HCT116 (cell line): ENCODE results near the gene ZFHX3. TPM values are rescaled to one million over a fixed set of nuclear protein-coding genes. Genes with fewer than 3 reads are reported as not detected.

Experiments
- ATAC-seq: fragments of 200-7000 bp; cut with Tn5 transposase; 2 replicates; pipeline ENCODE4 v1.9.1; 2020; ENCODE audit warnings: mild to moderate bottlenecking, moderate library complexity
- BruUV-seq: library from RNA; stranded (reverse); fragments of 400-500 nt; replicated peaks from 2 replicates; lab custom pipeline; 2021; lab: Mats Ljungman, UMichigan
- CTCF ChIA-PET: fragments of 300-600 bp; sonication (Branson Sonifier 250); formaldehyde crosslinking; loops from one replicate; lab custom pipeline; 2021; ENCODE audit warnings: antibody characterized with exemption; lab: Charles Lee
- POLR2A ChIA-PET: fragments of 300-600, 350-600 bp; sonication (Branson Sonifier 250); formaldehyde crosslinking; loops from one replicate; lab custom pipeline; 2021; ENCODE audit warnings: antibody characterized with exemption; lab: Charles Lee
- RAD21 ChIA-PET, 2 experiments: fragments of 300-600 bp; sonication (Branson Sonifier 250); formaldehyde crosslinking; loops; one replicate each; lab custom pipeline; 2023; ENCODE audit warnings: low total read pairs in 2 of 2; ENCODE audit not compliant: uncharacterized antibody in 2 of 2, unreplicated experiment in 2 of 2, low non-redundant PET in 1 of 2; lab: Charles Lee
- DNase-seq: peaks from one replicate; pipeline ENCODE4 v3.0.0-alpha.2; 2010; ENCODE audit warnings: low read depth, low spot score
- H2AFZ ChIP-seq: fragments of 200-600 bp; shearing (Covaris generic), sonication (generic); 2 replicates; pipeline ENCODE4 v1.6.1; 2017; ENCODE audit warnings: low read depth, mixed run types, mixed read lengths, antibody characterized with exemption, low read length; ENCODE audit not compliant: poor library complexity, severe bottlenecking
- H3K27ac ChIP-seq: 2 replicates; pipeline ENCODE4 v1.5.1; 2012; ENCODE audit warnings: low read depth, low read length
- H3K27me3 ChIP-seq: fragments of 200-600 bp; sonication (generic); 2 replicates; pipeline ENCODE4 v1.6.1; 2016; ENCODE audit warnings: mixed run types, low read length, mixed read lengths; ENCODE audit not compliant: insufficient read depth
- H3K36me3 ChIP-seq, 2 experiments: fragments of 200-500 bp in 1 of 2; fragments of 200-600 bp in 1 of 2; sonication (Bioruptor generic) in 1 of 2; sonication (generic) in 1 of 2; 2 replicates each; pipeline versions ENCODE4 v1.5.1 to v1.6.1; 2014 to 2016; ENCODE audit warnings: low read length in 2 of 2, inconsistent platforms in 1 of 2, mixed read lengths in 1 of 2, mixed run types in 1 of 2; ENCODE audit not compliant: insufficient read depth in 2 of 2, control insufficient read depth in 1 of 2
- H3K4me1 ChIP-seq, 2 experiments: fragments of 200-600 bp in 1 of 2; sonication (generic) in 1 of 2; 2 replicates each; pipeline versions ENCODE4 v1.5.1 to v1.6.1; 2012 to 2017; ENCODE audit warnings: low read length in 2 of 2, inconsistent platforms in 1 of 2, mild to moderate bottlenecking in 1 of 2, mixed read lengths in 1 of 2, mixed run types in 1 of 2, moderate library complexity in 1 of 2; ENCODE audit not compliant: insufficient read depth in 2 of 2, control insufficient read depth in 1 of 2
- H3K4me2 ChIP-seq: fragments of 200-600 bp; sonication (generic); 2 replicates; pipeline ENCODE4 v1.6.1; 2017; ENCODE audit warnings: mixed run types, low read length, mixed read lengths
- H3K4me3 ChIP-seq, 2 experiments: fragments of 200-600 bp in 1 of 2; sonication (generic) in 1 of 2; replicated peaks in 1 of 2; 2 replicates each; pipeline ENCODE4 v1.5.1; 2011 to 2016; ENCODE audit warnings: low read length in 2 of 2, control low read depth in 1 of 2, low read depth in 1 of 2, mild to moderate bottlenecking in 1 of 2, mixed read lengths in 1 of 2, mixed run types in 1 of 2
- H3K79me2 ChIP-seq: fragments of 200-600 bp; sonication (generic); 2 replicates; pipeline ENCODE4 v1.6.1; 2017; ENCODE audit warnings: mild to moderate bottlenecking, mixed run types, low read length, moderate library complexity, mixed read lengths; ENCODE audit not compliant: insufficient read depth
- H3K9ac ChIP-seq: fragments of 200-600 bp; sonication (generic); 2 replicates; pipeline ENCODE4 v1.6.1; 2016; ENCODE audit warnings: low read length, mixed read lengths
- H3K9me2 ChIP-seq: fragments of 200-600 bp; sonication (generic), shearing (Covaris generic); 2 replicates; pipeline ENCODE4 v1.6.1; 2017; ENCODE audit warnings: mixed run types, mild to moderate bottlenecking, moderate library complexity; ENCODE audit not compliant: insufficient read depth
- H3K9me3 ChIP-seq, 2 experiments: fragments of 200-500 bp in 1 of 2; fragments of 200-600 bp in 1 of 2; sonication (Bioruptor generic) in 1 of 2; sonication (generic) in 1 of 2; 2 replicates each; pipeline ENCODE4 v1.6.1; 2014 to 2017; ENCODE audit warnings: low read length in 2 of 2, mixed read lengths in 2 of 2, inconsistent platforms in 1 of 2, low read depth in 1 of 2, mild to moderate bottlenecking in 1 of 2, mixed run types in 1 of 2, moderate library complexity in 1 of 2; ENCODE audit not compliant: control insufficient read depth in 1 of 2, insufficient read depth in 1 of 2
- H4K20me1 ChIP-seq: fragments of 200-600 bp; sonication (generic), shearing (Covaris generic); 2 replicates; pipeline ENCODE4 v1.6.1; 2017; ENCODE audit warnings: mixed run types, mild to moderate bottlenecking, moderate library complexity; ENCODE audit not compliant: insufficient read depth
- ATF3 ChIP-seq: IDR thresholded peaks from 2 replicates; pipeline ENCODE4 v1.6.1; 2012
- CBX3 ChIP-seq: IDR thresholded peaks from 2 replicates; pipeline ENCODE4 v1.6.1; 2012; ENCODE audit warnings: low read depth
- CEBPB ChIP-seq: IDR thresholded peaks from 2 replicates; pipeline ENCODE4 v1.6.1; 2012; ENCODE audit warnings: low read depth
- EZH2 ChIP-seq: fragments of 200-600 bp; sonication (generic); IDR thresholded peaks from 2 replicates; pipeline ENCODE4 v1.6.1; 2017; ENCODE audit warnings: antibody characterized with exemption, mixed run types
- EZH2phosphoT487 ChIP-seq: fragments of 200-600 bp; IDR thresholded peaks from 2 replicates; pipeline ENCODE4 v1.6.1; 2018; ENCODE audit warnings: antibody characterized with exemption, borderline replicate concordance
- JUND ChIP-seq: IDR thresholded peaks from 2 replicates; pipeline ENCODE4 v1.6.1; 2012
- MAX ChIP-seq: IDR thresholded peaks from 2 replicates; pipeline ENCODE4 v1.6.1; 2012
- POLR2A ChIP-seq: IDR thresholded peaks from 2 replicates; pipeline ENCODE4 v1.7.0; 2011; ENCODE audit warnings: borderline replicate concordance; ENCODE audit not compliant: insufficient read depth, insufficient read length; ENCODE audit errors: extremely low read depth
- POLR2AphosphoS5 ChIP-seq: IDR thresholded peaks from 2 replicates; pipeline ENCODE4 v1.6.1; 2011; ENCODE audit warnings: mild to moderate bottlenecking, low read depth, low read length, moderate library complexity
- RAD21 ChIP-seq: IDR thresholded peaks from 2 replicates; pipeline ENCODE4 v1.6.1; 2012; ENCODE audit warnings: low read depth, mild to moderate bottlenecking
- SIN3A ChIP-seq: IDR thresholded peaks from 2 replicates; pipeline ENCODE4 v1.6.1; 2012; ENCODE audit warnings: low read depth
- SP1 ChIP-seq: IDR thresholded peaks from 2 replicates; pipeline ENCODE4 v1.6.1; 2012; ENCODE audit warnings: low read depth
- SRF ChIP-seq: IDR thresholded peaks from 2 replicates; pipeline ENCODE4 v1.6.1; 2012; ENCODE audit warnings: low read depth
- TCF7L2 ChIP-seq: IDR thresholded peaks from 2 replicates; pipeline ENCODE4 v1.7.0; 2011; ENCODE audit warnings: borderline replicate concordance, inconsistent platforms; ENCODE audit not compliant: insufficient read depth, insufficient read length; ENCODE audit errors: extremely low read depth
- YY1 ChIP-seq: IDR thresholded peaks from 2 replicates; pipeline ENCODE4 v1.6.1; 2011; ENCODE audit warnings: low read length, low read depth, moderate library complexity, mild to moderate bottlenecking; ENCODE audit not compliant: insufficient replicate concordance; ENCODE audit errors: extremely low read depth
- ZFX ChIP-seq: fragments of 450-650 bp; IDR thresholded peaks from 2 replicates; pipeline ENCODE4 v1.6.1; 2017
- ZNF274 ChIP-seq: fragments of 200-500 bp; sonication (Bioruptor generic); IDR thresholded peaks from 2 replicates; pipeline ENCODE4 v1.6.1; 2014; ENCODE audit warnings: mild to moderate bottlenecking, low read depth, low read length, inconsistent platforms
- intact Hi-C: fragments of 100-400 bp; cut with micrococcal nuclease; formaldehyde crosslinking; loops from 2 replicates; pipeline ENCODE4 v1.10.0; 2022
- total RNA-seq: library from RNA; stranded (reverse); gene quantifications from one replicate; pipeline ENCODE4 v1.2.1, GENCODE V29; 2021; ENCODE audit not compliant: unreplicated experiment

Gene ZFHX3
- total RNA-seq, 1 experiment from 2014 or later = 6.3 TPM

- Histone ChIP-seq H3K27ac (no peak overlapping the region), H3K4me3 (no peak overlapping the region), H3K9me3 (no peaks in the 10 kb centered on the region), H3K9me2 (no peaks in the 10 kb centered on the region), H3K27me3 (no peaks in the 10 kb centered on the region), H4K20me1 (peaks cover 5% of the 10 kb centered on the region; the same call in 1 of the 2 replicates), H3K79me2 (no peaks in the 10 kb centered on the region), H3K9ac (no peak overlapping the region), H2AFZ (no peak overlapping the region), H3K4me2 (no peak overlapping the region), H3K36me3 (no peaks in the 10 kb centered on the region), H3K4me1 (no peaks in the 10 kb centered on the region)
- DNase-seq (no peak), ATAC-seq (no peak)
- intact Hi-C loops = no loop called here
- BruUV-seq = no TSS peak
- TF ChIP-seq POLR2AphosphoS5 = no peak
- no peak for TF ChIP-seq ZNF274
- no peak for TF ChIP-seq EZH2
- no peak for TF ChIP-seq SP1
- no peak for TF ChIP-seq CBX3
- no peak for TF ChIP-seq CEBPB
- no peak for TF ChIP-seq JUND
- no peak for TF ChIP-seq ATF3
- TF ChIP-seq POLR2A = no peak
- TF ChIP-seq YY1 = no peak
- ChIA-PET RAD21 (no interaction called here), POLR2A (no interaction called here), CTCF (no interaction called here)
Observed at GRCh38 chr16:72959301-72959996, 88.5 kb downstream of the ZFHX3 start.

GRCh38 chr16:72958522-72959076, 89.3 kb downstream of the ZFHX3 start:
- CTCF ChIA-PET = no interaction called here
- H3K9ac ChIP-seq = no peak overlapping the region
- H3K9me2 ChIP-seq = no peaks in the 10 kb centered on the region
- H3K4me3 ChIP-seq = no peak overlapping the region
- intact Hi-C loops = no loop called here
- POLR2A ChIA-PET = no interaction called here
- no peaks in the 10 kb centered on the region for H3K9me3 ChIP-seq
- RAD21 ChIA-PET = no interaction called here
- no TSS peak for BruUV-seq
- H4K20me1 ChIP-seq = peaks cover 5% of the 10 kb centered on the region; the same call in 1 of the 2 replicates
- no peaks in the 10 kb centered on the region for H3K36me3 ChIP-seq
- H2AFZ ChIP-seq = no peak overlapping the region
- no peaks in the 10 kb centered on the region for H3K27me3 ChIP-seq
- no peaks in the 10 kb centered on the region for H3K79me2 ChIP-seq
- no peak overlapping the region for H3K27ac ChIP-seq
- ATAC-seq = no peak
- H3K4me2 ChIP-seq = no peak overlapping the region
- no peak for DNase-seq
- H3K4me1 ChIP-seq = no peaks in the 10 kb centered on the region
- TF ChIP-seq ZNF274 (no peak), EZH2phosphoT487 (no peak), ZFX (no peak), SRF (no peak), RAD21 (no peak), EZH2 (no peak), TCF7L2 (no peak), ATF3 (no peak), JUND (no peak), YY1 (no peak), SIN3A (no peak), MAX (no peak)
